Keratinocyte (primary cell): ENCODE results near the gene ENTPD2. TPM values are rescaled to one million over a fixed set of nuclear protein-coding genes. Genes with fewer than 3 reads are reported as not detected.

ENCODE experiments used
- DNase-seq: peaks from one replicate; pipeline ENCODE4 v3.0.0-alpha.2; 2011; ENCODE audit warnings: low read depth, missing footprints, low spot score
- FAIRE-seq: peaks from 2 replicates; lab custom pipeline; 2011; peaks lifted over from hg19 to GRCh38; lab: Jason Lieb, UNC
- H2AFZ ChIP-seq: 2 replicates; pipeline ENCODE4 v1.6.0; 2012; ENCODE audit warnings: low read length, control low read depth, inconsistent platforms; ENCODE audit not compliant: control insufficient read depth
- H3K27ac ChIP-seq: 2 replicates; pipeline ENCODE4 v1.5.1; 2011; ENCODE audit warnings: low read length; ENCODE audit not compliant: control insufficient read depth, insufficient read depth
- H3K27me3 ChIP-seq: 3 replicates; pipeline ENCODE4 v1.6.0; 2011; ENCODE audit warnings: low read length; ENCODE audit not compliant: control insufficient read depth, insufficient read depth; ENCODE audit errors: extremely low read depth
- H3K36me3 ChIP-seq, 2 experiments: 2 replicates in 1 of 2; 3 replicates in 1 of 2; pipeline ENCODE4 v1.5.1; 2011; ENCODE audit warnings: low read length in 2 of 2, mild to moderate bottlenecking in 1 of 2; ENCODE audit not compliant: control insufficient read depth in 2 of 2, insufficient read depth in 2 of 2; ENCODE audit errors: extremely low read depth in 1 of 2
- H3K4me1 ChIP-seq: 3 replicates; pipeline ENCODE4 v1.5.1; 2011; ENCODE audit warnings: low read length; ENCODE audit not compliant: control insufficient read depth, insufficient read depth; ENCODE audit errors: extremely low read depth
- H3K4me2 ChIP-seq: 3 replicates; pipeline ENCODE4 v1.6.0; 2011; ENCODE audit warnings: low read depth, low read length; ENCODE audit not compliant: control insufficient read depth, insufficient read depth; ENCODE audit errors: extremely low read depth
- H3K4me3 ChIP-seq, 3 experiments: fragments of 200-600 bp in 1 of 3; sonication (generic) in 1 of 3; 2 replicates in 2 of 3; 3 replicates in 1 of 3; pipeline ENCODE4 v1.5.1; 2011 to 2016; ENCODE audit warnings: low read length in 3 of 3, mild to moderate bottlenecking in 3 of 3, control low read depth in 2 of 3, inconsistent platforms in 1 of 3, low read depth in 1 of 3, mixed read lengths in 1 of 3, mixed run types in 1 of 3, moderate library complexity in 1 of 3; ENCODE audit not compliant: control insufficient read depth in 2 of 3, insufficient read depth in 2 of 3; ENCODE audit errors: extremely low read depth in 1 of 3
- H3K79me2 ChIP-seq: 2 replicates; pipeline ENCODE4 v1.6.0; 2012; ENCODE audit warnings: low read length; ENCODE audit not compliant: control insufficient read depth, insufficient read depth
- H3K9ac ChIP-seq: 3 replicates; pipeline ENCODE4 v1.6.0; 2011; ENCODE audit warnings: low read length; ENCODE audit not compliant: control insufficient read depth, insufficient read depth; ENCODE audit errors: extremely low read depth
- H3K9me1 ChIP-seq: 3 replicates; pipeline ENCODE4 v1.6.0; 2011; ENCODE audit warnings: low read length; ENCODE audit not compliant: control insufficient read depth, insufficient read depth; ENCODE audit errors: extremely low read depth
- H3K9me3 ChIP-seq: 2 replicates; pipeline ENCODE4 v1.5.1; 2012; ENCODE audit warnings: low read depth, low read length; ENCODE audit not compliant: control insufficient read depth
- H4K20me1 ChIP-seq: 3 replicates; pipeline ENCODE4 v1.6.0; 2011; ENCODE audit warnings: low read length; ENCODE audit not compliant: control insufficient read depth, insufficient read depth; ENCODE audit errors: extremely low read depth
- EZH2 ChIP-seq: IDR thresholded peaks from one replicate; pipeline ENCODE4 v1.6.1; 2012; ENCODE audit warnings: inconsistent platforms, mild to moderate bottlenecking, low read length, moderate library complexity
- dilution Hi-C: fragments of 300-500 bp; cut with MboI; formaldehyde crosslinking; loops from one replicate; pipeline ENCODE4 v1.7.0; 2020; ENCODE audit warnings: low sequenced_read_pairs; ENCODE audit not compliant: extremely low pct_ligation_motif_present
- polyA plus RNA-seq, 5 experiments: library from polyadenylated mRNA; depleted of rRNA in 3 of 5; stranded (reverse) in 3 of 5; stranded (forward) in 1 of 5; unstranded in 1 of 5; fragments of >200 nt; gene quantifications; 1 replicate in 1 of 5; 2 replicates in 3 of 5; 3 replicates in 1 of 5; pipeline versions ENCODE4 v1.2.1 to v1.2.3, GENCODE V29; 2011 to 2012; ENCODE audit warnings: missing spikeins in 2 of 5, low read depth in 1 of 5, low replicate concordance in 1 of 5
- TF ChIP-seq, protein P1 (sequence below), 3 experiments: IDR thresholded peaks in 1 of 3; conservative IDR thresholded peaks in 1 of 3; optimal IDR thresholded peaks in 1 of 3; 2 replicates in 2 of 3; 3 replicates in 1 of 3; pipeline versions ENCODE3 to v1.5.1; 2011; ENCODE audit warnings: low read length in 3 of 3, mild to moderate bottlenecking in 3 of 3, moderate library complexity in 2 of 3, control low read depth in 1 of 3, inconsistent platforms in 1 of 3; ENCODE audit not compliant: insufficient read depth in 2 of 3; ENCODE audit errors: extremely low read depth in 1 of 3

Gene ENTPD2
- polyA plus RNA-seq, 1 donor (not counting 4 experiments of a cell fraction or from before 2014, with no cell fraction given), result 0.52 TPM

DNA sequence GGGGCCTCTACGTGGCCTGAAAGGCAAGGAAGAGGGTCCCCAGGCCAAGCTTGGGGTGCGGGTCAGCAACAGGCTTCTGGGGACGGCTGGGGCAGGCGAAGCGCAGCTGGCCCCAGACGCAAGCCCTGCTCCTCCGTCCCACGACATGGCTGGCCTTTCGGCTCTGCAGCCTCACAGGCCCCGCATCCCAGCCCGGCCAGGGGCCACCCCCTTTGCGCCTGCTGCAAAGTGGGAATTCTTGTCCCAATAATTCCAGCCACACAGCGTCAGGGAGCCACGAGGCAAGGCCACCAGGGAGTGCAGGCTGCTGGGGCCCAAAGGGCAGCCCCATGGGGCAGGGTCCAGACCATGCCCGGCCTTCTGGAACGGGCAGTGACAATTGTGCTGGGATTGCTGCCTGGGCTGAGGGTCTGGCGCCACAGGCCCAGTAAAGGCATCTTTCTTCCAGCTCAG is 1.1 kb upstream of the ENTPD2 start:
- Histone ChIP-seq H4K20me1 (peaks cover 5% of the 10 kb centered on the region), H3K4me3 (no peak overlapping the region), H3K9ac (no peak overlapping the region), H3K27ac (no peak overlapping the region), H3K4me2 (no peak overlapping the region), H3K36me3 (no peaks in the 10 kb centered on the region), H3K9me3 (no peaks in the 10 kb centered on the region), H3K27me3 (peaks cover 3% of the 10 kb centered on the region), H3K9me1 (no peaks in the 10 kb centered on the region), H2AFZ (no peak overlapping the region), H3K79me2 (no peaks in the 10 kb centered on the region), H3K4me1 (no peaks in the 10 kb centered on the region)
- dilution Hi-C loops, result no loop called here
- DNase-seq (no peak), FAIRE-seq (no peak)
- TF ChIP-seq EZH2, result no peak
- TF ChIP-seq, protein P1, sequence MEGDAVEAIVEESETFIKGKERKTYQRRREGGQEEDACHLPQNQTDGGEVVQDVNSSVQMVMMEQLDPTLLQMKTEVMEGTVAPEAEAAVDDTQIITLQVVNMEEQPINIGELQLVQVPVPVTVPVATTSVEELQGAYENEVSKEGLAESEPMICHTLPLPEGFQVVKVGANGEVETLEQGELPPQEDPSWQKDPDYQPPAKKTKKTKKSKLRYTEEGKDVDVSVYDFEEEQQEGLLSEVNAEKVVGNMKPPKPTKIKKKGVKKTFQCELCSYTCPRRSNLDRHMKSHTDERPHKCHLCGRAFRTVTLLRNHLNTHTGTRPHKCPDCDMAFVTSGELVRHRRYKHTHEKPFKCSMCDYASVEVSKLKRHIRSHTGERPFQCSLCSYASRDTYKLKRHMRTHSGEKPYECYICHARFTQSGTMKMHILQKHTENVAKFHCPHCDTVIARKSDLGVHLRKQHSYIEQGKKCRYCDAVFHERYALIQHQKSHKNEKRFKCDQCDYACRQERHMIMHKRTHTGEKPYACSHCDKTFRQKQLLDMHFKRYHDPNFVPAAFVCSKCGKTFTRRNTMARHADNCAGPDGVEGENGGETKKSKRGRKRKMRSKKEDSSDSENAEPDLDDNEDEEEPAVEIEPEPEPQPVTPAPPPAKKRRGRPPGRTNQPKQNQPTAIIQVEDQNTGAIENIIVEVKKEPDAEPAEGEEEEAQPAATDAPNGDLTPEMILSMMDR (optimal IDR thresholded peaks at IDR 0.05 in 1 of 3, IDR thresholded peaks at IDR 0.05 in 1 of 3, conservative IDR thresholded peaks at IDR 0.05 in 1 of 3; ENCODE audit: extremely low read depth in 1 of 3, insufficient read depth in 2 of 3, low read length in 3 of 3), result no peak

DNA sequence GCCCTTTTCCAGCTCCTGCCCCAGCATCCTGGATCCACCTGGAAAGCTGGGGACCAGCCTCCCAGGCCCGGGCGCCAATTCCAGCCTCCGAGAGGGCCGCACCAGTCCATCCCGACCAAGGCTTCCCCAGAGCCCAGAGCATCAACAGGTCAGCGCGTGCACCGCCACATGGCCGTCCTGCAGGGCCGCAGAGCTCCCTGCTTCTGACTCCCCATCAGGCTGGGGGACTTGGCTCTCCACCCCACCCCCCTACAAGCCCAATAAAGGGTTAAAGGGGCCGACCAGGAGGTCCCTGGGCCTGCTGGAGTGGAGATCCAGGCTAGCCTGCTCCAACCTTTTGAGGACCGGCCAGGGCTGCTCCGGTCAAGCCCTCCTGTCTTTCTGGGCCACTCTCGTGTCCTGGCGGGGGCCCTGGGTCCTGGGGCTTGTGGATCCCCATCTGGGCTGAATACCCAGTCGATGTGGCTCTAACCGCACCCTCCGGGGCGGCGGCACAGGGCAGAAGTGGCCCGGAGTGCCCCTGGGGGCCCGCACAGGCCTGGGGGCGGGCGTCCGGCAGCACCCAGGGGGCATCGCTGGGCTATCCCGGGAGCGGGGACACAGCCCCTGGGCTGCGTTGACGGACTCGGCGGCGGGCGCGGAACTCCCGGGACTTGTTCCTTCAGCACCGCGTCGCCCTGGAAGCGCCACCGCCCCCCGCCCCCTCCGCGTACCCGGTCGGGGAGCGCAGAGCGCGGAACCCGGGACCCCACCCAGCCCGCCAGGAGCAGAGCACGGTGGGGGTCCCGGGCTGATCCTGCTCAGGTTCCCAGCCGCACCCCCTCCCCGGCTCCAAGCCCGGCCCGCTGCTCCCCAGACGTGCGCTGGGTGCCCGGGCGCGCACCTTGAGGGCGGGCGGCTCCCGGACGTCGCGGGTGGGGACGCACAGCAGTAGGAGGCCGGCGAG is 590 bp downstream of the ENTPD2 start:
- Histone ChIP-seq H3K4me2 (peak overlapping the region; percentile 69), H4K20me1 (peaks cover 7% of the 10 kb centered on the region), H3K36me3 (no peaks in the 10 kb centered on the region), H3K79me2 (no peaks in the 10 kb centered on the region), H3K27ac (no peak overlapping the region), H3K9ac (no peak overlapping the region), H3K9me3 (no peaks in the 10 kb centered on the region), H3K9me1 (no peaks in the 10 kb centered on the region), H2AFZ (peak overlapping the region; percentile 12), H3K4me1 (no peaks in the 10 kb centered on the region), H3K27me3 (peaks cover 11% of the 10 kb centered on the region), H3K4me3 (peak overlapping the region; percentile 26 to 63 (median 47))
- FAIRE-seq (no peak), DNase-seq (no peak)
- dilution Hi-C loops, result no loop called here
- TF ChIP-seq EZH2, result no peak
- TF ChIP-seq, protein P1 (optimal IDR thresholded peaks at IDR 0.05 in 1 of 3, IDR thresholded peaks at IDR 0.05 in 1 of 3, conservative IDR thresholded peaks at IDR 0.05 in 1 of 3; ENCODE audit: extremely low read depth in 1 of 3, insufficient read depth in 2 of 3, low read length in 3 of 3), result no peak
